GM23338 (cell line): ENCODE measurements around the gene CCDC197. TPM values are rescaled to one million over a fixed set of nuclear protein-coding genes. Genes with fewer than 3 reads are reported as not detected.

Experiments
- ATAC-seq: fragments of 200-7000 bp; cut with Tn5 transposase; 3 replicates; pipeline ENCODE4 v1.9.1; 2020
- DNase-seq: peaks from one replicate; pipeline ENCODE4 v3.0.0-alpha.2; 2015; ENCODE audit warnings: low spot score
- H2AFZ ChIP-seq: fragments of 200-600 bp; sonication (generic); 2 replicates; pipeline ENCODE4 v1.8.0; 2016; ENCODE audit warnings: antibody characterized with exemption, mild to moderate bottlenecking, moderate library complexity
- H3F3A ChIP-seq: fragments of 200-600 bp; sonication (generic); replicated peaks from 2 replicates; pipeline ENCODE4 v1.8.0; 2017; ENCODE audit warnings: antibody characterized with exemption, mixed run types, low read depth
- H3K27ac ChIP-seq: fragments of 200-600 bp; sonication (generic); 2 replicates; pipeline ENCODE4 v1.6.1; 2016; ENCODE audit warnings: low read depth
- H3K27me3 ChIP-seq: fragments of 200-600 bp; sonication (generic); 2 replicates; pipeline ENCODE4 v1.8.0; 2016; ENCODE audit warnings: mild to moderate bottlenecking, mixed run types, moderate library complexity; ENCODE audit not compliant: insufficient read depth
- H3K36me3 ChIP-seq: fragments of 200-600 bp; sonication (generic); 2 replicates; pipeline ENCODE4 v1.8.0; 2016; ENCODE audit warnings: mild to moderate bottlenecking; ENCODE audit not compliant: insufficient read depth
- H3K4me1 ChIP-seq: fragments of 200-600 bp; sonication (generic); 2 replicates; pipeline ENCODE4 v1.8.0; 2016; ENCODE audit warnings: mild to moderate bottlenecking, moderate library complexity; ENCODE audit not compliant: insufficient read depth
- H3K4me2 ChIP-seq: fragments of 200-600 bp; sonication (generic); 2 replicates; pipeline ENCODE4 v1.7.1; 2017; ENCODE audit warnings: mixed run types
- H3K4me3 ChIP-seq: fragments of 200-600 bp; sonication (generic); 2 replicates; pipeline ENCODE4 v1.6.1; 2016; ENCODE audit warnings: mixed run types
- H3K79me2 ChIP-seq: fragments of 200-600 bp; sonication (generic); replicated peaks from 2 replicates; pipeline ENCODE4 v1.8.0; 2017; ENCODE audit warnings: mild to moderate bottlenecking; ENCODE audit not compliant: insufficient read depth
- H3K9me2 ChIP-seq: fragments of 200-600 bp; sonication (generic); 2 replicates; pipeline ENCODE4 v1.8.0; 2017; ENCODE audit not compliant: insufficient read depth
- H4K20me1 ChIP-seq: fragments of 200-600 bp; sonication (generic); replicated peaks from 2 replicates; pipeline ENCODE4 v1.8.0; 2017; ENCODE audit warnings: mild to moderate bottlenecking; ENCODE audit not compliant: insufficient read depth
- H3K27ac Mint-ChIP-seq: 2 replicates; pipeline ENCODE4 v1.8.0; 2020; ENCODE audit warnings: inconsistent platforms, mild to moderate bottlenecking, moderate library complexity, mixed read lengths
- H3K27me3 Mint-ChIP-seq: 3 replicates; pipeline ENCODE4 v1.8.0; 2022; ENCODE audit warnings: low read depth, mild to moderate bottlenecking, moderate library complexity, mixed read lengths, inconsistent platforms; ENCODE audit not compliant: insufficient read depth, poor library complexity
- H3K36me3 Mint-ChIP-seq: 3 replicates; pipeline ENCODE4 v1.8.0; 2021; ENCODE audit warnings: low read depth, mild to moderate bottlenecking, inconsistent platforms, moderate library complexity, mixed read lengths
- H3K4me1 Mint-ChIP-seq: 3 replicates; pipeline ENCODE4 v1.8.0; 2020; ENCODE audit warnings: mild to moderate bottlenecking, inconsistent platforms, mixed read lengths
- H3K4me3 Mint-ChIP-seq: 3 replicates; pipeline ENCODE4 v1.8.0; 2021; ENCODE audit warnings: moderate library complexity, mild to moderate bottlenecking, inconsistent platforms, mixed read lengths
- H3K9me3 Mint-ChIP-seq: 3 replicates; pipeline ENCODE4 v1.8.0; 2020; ENCODE audit warnings: moderate library complexity, mild to moderate bottlenecking, inconsistent platforms, mixed read lengths
- CREB1 ChIP-seq: fragments of 250-450 bp; sonication (Bioruptor Pico); IDR thresholded peaks from 2 replicates; pipeline ENCODE4 v1.5.0; 2020; ENCODE audit warnings: low read depth, mild to moderate bottlenecking, moderate library complexity
- EZH2 ChIP-seq: fragments of 200-600 bp; sonication (generic); IDR thresholded peaks from one replicate; pipeline ENCODE4 v1.8.0; 2017; ENCODE audit warnings: antibody characterized with exemption, mild to moderate bottlenecking, low read depth; ENCODE audit not compliant: unreplicated experiment
- POLR2AphosphoS5 ChIP-seq: IDR thresholded peaks from 2 replicates; pipeline ENCODE4 v1.6.1; 2016; ENCODE audit warnings: antibody characterized with exemption, low read depth
- ZNF331 ChIP-seq: fragments of 250-450 bp; sonication (Bioruptor Pico); IDR thresholded peaks from 2 replicates; pipeline ENCODE4 v1.5.0; 2020; ENCODE audit warnings: low read depth, mild to moderate bottlenecking, moderate library complexity
- polyA plus RNA-seq: library from polyadenylated mRNA; unstranded; fragments of >200 nt; fragmentation: Nextera tagmentation; extraction: Ambion mirVana; gene quantifications from 2 replicates; pipeline ENCODE4 v1.2.1, GENCODE V29; 2016
- total RNA-seq: library from RNA; depleted of rRNA; stranded (reverse); fragments of >200 nt; shearing (Covaris generic); gene quantifications from 2 replicates; pipeline ENCODE4 v1.2.3, GENCODE V29; 2014
- TF ChIP-seq, protein P1 (sequence below): IDR thresholded peaks from 2 replicates; pipeline ENCODE4 v1.6.1; 2016; ENCODE audit warnings: antibody characterized with exemption
- TF ChIP-seq, protein P2 (sequence below), 2 experiments: fragments of 200-600 bp in 1 of 2; sonication (generic) in 1 of 2; conservative IDR thresholded peaks; 2 replicates each; pipeline versions ENCODE4 v1.5.1 to v1.6.1; 2016 to 2017; ENCODE audit warnings: antibody characterized with exemption in 2 of 2, low read depth in 2 of 2, mild to moderate bottlenecking in 2 of 2, moderate library complexity in 1 of 2

Gene CCDC197
- total and polyA plus RNA-seq, 2 experiments from 2014 or later = not detected

- Histone ChIP-seq H3K27me3 (no peaks in the 10 kb centered on the region), H4K20me1 (no peaks in the 10 kb centered on the region), H2AFZ (no peak overlapping the region; the same call in 1 of the 2 replicates), H3K9me2 (no peaks in the 10 kb centered on the region), H3K4me3 (no peak overlapping the region), H3K79me2 (no peaks in the 10 kb centered on the region), H3K4me2 (no peak overlapping the region), H3K4me1 (no peaks in the 10 kb centered on the region), H3K27ac (no peak overlapping the region), H3K36me3 (no peaks in the 10 kb centered on the region), H3F3A (no peaks in the 10 kb centered on the region)
- no peak overlapping the region for H3K4me3 Mint-ChIP-seq
- peak; percentile 81 for ATAC-seq
- DNase-seq = peak; percentile 66
- no peaks in the 10 kb centered on the region for H3K9me3 Mint-ChIP-seq
- no peaks in the 10 kb centered on the region for H3K36me3 Mint-ChIP-seq
- peaks cover 21% of the 10 kb centered on the region for H3K4me1 Mint-ChIP-seq
- H3K27me3 Mint-ChIP-seq = peaks cover 7% of the 10 kb centered on the region
- no peak overlapping the region for H3K27ac Mint-ChIP-seq
- TF ChIP-seq, protein P1, sequence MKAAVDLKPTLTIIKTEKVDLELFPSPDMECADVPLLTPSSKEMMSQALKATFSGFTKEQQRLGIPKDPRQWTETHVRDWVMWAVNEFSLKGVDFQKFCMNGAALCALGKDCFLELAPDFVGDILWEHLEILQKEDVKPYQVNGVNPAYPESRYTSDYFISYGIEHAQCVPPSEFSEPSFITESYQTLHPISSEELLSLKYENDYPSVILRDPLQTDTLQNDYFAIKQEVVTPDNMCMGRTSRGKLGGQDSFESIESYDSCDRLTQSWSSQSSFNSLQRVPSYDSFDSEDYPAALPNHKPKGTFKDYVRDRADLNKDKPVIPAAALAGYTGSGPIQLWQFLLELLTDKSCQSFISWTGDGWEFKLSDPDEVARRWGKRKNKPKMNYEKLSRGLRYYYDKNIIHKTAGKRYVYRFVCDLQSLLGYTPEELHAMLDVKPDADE = no peak
- TF ChIP-seq, protein P2, sequence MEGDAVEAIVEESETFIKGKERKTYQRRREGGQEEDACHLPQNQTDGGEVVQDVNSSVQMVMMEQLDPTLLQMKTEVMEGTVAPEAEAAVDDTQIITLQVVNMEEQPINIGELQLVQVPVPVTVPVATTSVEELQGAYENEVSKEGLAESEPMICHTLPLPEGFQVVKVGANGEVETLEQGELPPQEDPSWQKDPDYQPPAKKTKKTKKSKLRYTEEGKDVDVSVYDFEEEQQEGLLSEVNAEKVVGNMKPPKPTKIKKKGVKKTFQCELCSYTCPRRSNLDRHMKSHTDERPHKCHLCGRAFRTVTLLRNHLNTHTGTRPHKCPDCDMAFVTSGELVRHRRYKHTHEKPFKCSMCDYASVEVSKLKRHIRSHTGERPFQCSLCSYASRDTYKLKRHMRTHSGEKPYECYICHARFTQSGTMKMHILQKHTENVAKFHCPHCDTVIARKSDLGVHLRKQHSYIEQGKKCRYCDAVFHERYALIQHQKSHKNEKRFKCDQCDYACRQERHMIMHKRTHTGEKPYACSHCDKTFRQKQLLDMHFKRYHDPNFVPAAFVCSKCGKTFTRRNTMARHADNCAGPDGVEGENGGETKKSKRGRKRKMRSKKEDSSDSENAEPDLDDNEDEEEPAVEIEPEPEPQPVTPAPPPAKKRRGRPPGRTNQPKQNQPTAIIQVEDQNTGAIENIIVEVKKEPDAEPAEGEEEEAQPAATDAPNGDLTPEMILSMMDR (conservative IDR thresholded peaks at IDR 0.05; ENCODE audit: low read depth in 2 of 2) = peak; percentile 36 to 63
Measured at GRCh38 chr14:93953263-93953662, 43.8 kb upstream of the CCDC197 start.

DNA sequence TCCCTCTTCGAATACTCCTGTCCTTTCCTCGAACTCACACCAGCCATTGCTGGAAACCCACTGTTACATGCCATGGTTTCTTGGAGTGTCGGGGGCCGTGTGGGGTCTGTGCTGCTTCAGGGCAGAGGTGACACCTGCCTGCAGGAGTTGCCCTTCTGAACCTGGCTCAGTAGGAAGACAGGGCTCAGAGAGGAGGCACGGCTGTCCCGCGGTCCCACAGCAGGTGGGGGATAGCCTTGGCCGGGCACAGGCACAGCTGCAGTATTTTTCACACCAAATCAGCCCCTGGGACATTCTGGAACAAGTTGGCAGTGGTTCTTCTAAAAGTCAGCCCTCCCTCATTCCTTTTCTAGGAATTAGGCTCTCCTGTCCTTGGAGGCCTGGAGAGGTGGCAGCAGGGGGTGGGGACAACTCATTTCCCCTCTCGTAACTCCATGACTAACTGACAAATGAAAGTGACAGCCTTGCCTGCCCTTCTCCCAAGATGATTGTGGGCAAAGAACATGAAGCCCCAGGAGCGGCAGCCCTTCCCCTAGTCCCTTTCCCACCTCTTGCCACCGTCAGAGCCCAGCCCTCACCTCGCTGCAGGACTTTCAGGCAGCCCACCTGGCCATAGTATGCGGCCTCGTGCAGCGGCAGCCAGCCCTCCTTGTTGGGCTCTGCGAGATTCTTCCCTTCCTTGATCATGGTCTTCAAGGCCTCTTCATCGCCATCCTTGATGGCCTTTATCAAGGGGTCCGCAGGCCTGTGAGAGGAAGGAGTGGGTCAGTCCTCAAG lies 43.2 kb upstream of the CCDC197 start:
- Histone ChIP-seq H3K4me1 (no peaks in the 10 kb centered on the region), H3K36me3 (no peaks in the 10 kb centered on the region)
- ATAC-seq = no peak

More for the DNA sequence above, 43.2 kb upstream of the CCDC197 start:
- Mint-ChIP-seq H3K36me3 (no peaks in the 10 kb centered on the region), H3K27me3 (peaks cover 7% of the 10 kb centered on the region), H3K4me1 (peaks cover 23% of the 10 kb centered on the region), H3K27ac (no peak overlapping the region), H3K4me3 (no peak overlapping the region), H3K9me3 (no peaks in the 10 kb centered on the region)
- H3K27ac ChIP-seq = no peak overlapping the region
- TF ChIP-seq CREB1 = no peak
- TF ChIP-seq ZNF331 (CRISPR knock-in tag) = no peak
- no peak for TF ChIP-seq EZH2
- TF ChIP-seq, protein P1 = no peak
- TF ChIP-seq POLR2AphosphoS5 = no peak
- H3K27me3 ChIP-seq = no peaks in the 10 kb centered on the region
- H4K20me1 ChIP-seq = no peaks in the 10 kb centered on the region
- H3K4me3 ChIP-seq = no peak overlapping the region
- no peak overlapping the region; the same call in 1 of the 2 replicates for H2AFZ ChIP-seq
- no peak for DNase-seq
- H3K9me2 ChIP-seq = no peaks in the 10 kb centered on the region
- no peaks in the 10 kb centered on the region for H3F3A ChIP-seq
- no peak overlapping the region for H3K4me2 ChIP-seq
- no peaks in the 10 kb centered on the region for H3K79me2 ChIP-seq
